Tibial nerve (tissue), 4 donors: Measurements from ENCODE around the gene PVALEF.
"Not testable (repeated sequence)": the region's sequence is repeated elsewhere in the genome, so short reads cannot be mapped to it uniquely, and the experiment has no call there.

Source experiments
- EP300 ChIP-seq, 2 donors: sonication (generic); formaldehyde crosslinking; IDR thresholded peaks; one replicate each; pipeline ENCODE4 v1.6.1; 2017; ENCODE audit warnings: antibody characterized with exemption in 2 of 2, mild to moderate bottlenecking in 1 of 2
- POLR2A ChIP-seq, 2 donors: fragments of 450-650 bp; IDR thresholded peaks; one replicate each; pipeline ENCODE4 v1.6.1; 2017; ENCODE audit warnings: antibody characterized with exemption in 2 of 2, mild to moderate bottlenecking in 2 of 2, moderate library complexity in 2 of 2
- TF ChIP-seq, protein P1 (sequence below), 5 experiments: fragments of 200-600 bp in 3 of 5; fragments of 450-650 bp in 2 of 5; sonication (generic) in 3 of 5; IDR thresholded peaks; one replicate each; pipeline ENCODE4 v1.5.1; 2016 to 2019; ENCODE audit warnings: antibody characterized with exemption in 5 of 5, mild to moderate bottlenecking in 3 of 5, moderate library complexity in 2 of 5

DNA sequence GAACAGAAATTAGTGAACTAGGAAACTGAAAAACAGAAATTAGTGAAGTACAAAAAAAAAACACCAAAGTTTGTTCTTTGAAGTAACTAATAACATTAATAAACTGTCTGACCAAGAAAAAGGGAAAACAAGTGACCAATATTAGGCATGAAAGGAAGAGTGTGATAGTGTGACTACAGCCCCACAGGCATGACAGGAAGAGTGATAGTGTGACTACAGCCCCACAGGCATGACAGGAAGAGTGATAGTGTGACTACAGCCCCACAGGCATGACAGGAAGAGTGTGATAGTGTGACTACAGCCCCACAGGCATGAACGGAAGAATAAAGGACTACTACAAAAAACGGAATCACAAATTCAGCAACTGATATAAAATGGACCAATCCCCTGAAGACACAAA lies 62.3 kb downstream of the PVALEF start:
- TF ChIP-seq, protein P1, sequence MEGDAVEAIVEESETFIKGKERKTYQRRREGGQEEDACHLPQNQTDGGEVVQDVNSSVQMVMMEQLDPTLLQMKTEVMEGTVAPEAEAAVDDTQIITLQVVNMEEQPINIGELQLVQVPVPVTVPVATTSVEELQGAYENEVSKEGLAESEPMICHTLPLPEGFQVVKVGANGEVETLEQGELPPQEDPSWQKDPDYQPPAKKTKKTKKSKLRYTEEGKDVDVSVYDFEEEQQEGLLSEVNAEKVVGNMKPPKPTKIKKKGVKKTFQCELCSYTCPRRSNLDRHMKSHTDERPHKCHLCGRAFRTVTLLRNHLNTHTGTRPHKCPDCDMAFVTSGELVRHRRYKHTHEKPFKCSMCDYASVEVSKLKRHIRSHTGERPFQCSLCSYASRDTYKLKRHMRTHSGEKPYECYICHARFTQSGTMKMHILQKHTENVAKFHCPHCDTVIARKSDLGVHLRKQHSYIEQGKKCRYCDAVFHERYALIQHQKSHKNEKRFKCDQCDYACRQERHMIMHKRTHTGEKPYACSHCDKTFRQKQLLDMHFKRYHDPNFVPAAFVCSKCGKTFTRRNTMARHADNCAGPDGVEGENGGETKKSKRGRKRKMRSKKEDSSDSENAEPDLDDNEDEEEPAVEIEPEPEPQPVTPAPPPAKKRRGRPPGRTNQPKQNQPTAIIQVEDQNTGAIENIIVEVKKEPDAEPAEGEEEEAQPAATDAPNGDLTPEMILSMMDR (IDR thresholded peaks at IDR 0.05): not testable (repeated sequence)
- TF ChIP-seq POLR2A, EP300 (IDR thresholded peaks at IDR 0.05): not testable (repeated sequence)
